ENCODE data around the gene FZD10. TPM values are rescaled to one million over a fixed set of nuclear protein-coding genes. Genes with fewer than 3 reads are reported as not detected.

Gene FZD10
- total RNA-seq, 1 donor from 2014 or later: 0.40 TPM

GRCh38 chr12:130122356-130122755 lies 39.9 kb upstream of the FZD10 start:
- H3K27ac Mint-ChIP-seq (ENCODE audit: unreplicated experiment): no peak overlapping the region
- H3K36me3 Mint-ChIP-seq (ENCODE audit: low read depth): no peaks in the 10 kb centered on the region
- H3K27me3 Mint-ChIP-seq (ENCODE audit: low read depth): peaks cover 3% of the 10 kb centered on the region
- no peak for DNase-seq (ENCODE audit: low spot score)
- TF ChIP-seq CTCF (IDR thresholded peaks at IDR 0.05): no peak
- peaks cover 12% of the 10 kb centered on the region for H3K4me1 Mint-ChIP-seq (ENCODE audit: low read depth)
- H3K4me3 Mint-ChIP-seq (ENCODE audit: unreplicated experiment): no peak overlapping the region
- no peaks in the 10 kb centered on the region for H3K9me3 Mint-ChIP-seq (ENCODE audit: low read depth)

DNA sequence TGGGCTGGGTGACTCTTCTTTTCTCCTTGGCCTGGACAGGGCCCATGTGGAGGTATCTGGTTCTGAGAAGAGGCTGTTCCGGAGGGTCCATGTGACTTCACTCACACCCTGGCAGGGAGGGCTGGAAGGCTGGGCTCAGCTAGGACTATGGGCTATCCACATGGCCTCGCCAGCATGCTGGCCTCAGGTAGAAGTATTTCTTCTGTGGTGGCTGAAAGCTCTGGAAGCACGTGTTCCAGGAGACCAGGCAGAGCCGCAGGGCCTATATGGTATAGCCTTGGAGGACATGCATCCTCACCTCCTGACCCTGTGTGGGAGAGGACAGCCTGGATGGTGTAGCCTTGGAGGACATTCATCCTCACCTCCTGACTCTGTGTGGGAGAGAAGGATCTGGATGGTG lies 38.2 kb upstream of the FZD10 start:
- no peaks in the 10 kb centered on the region for H3K36me3 Mint-ChIP-seq (ENCODE audit: low read depth)
- H3K27me3 Mint-ChIP-seq (ENCODE audit: low read depth): peaks cover 3% of the 10 kb centered on the region
- TF ChIP-seq CTCF (IDR thresholded peaks at IDR 0.05): no peak
- no peaks in the 10 kb centered on the region for H3K9me3 Mint-ChIP-seq (ENCODE audit: low read depth)
- peaks cover 27% of the 10 kb centered on the region for H3K4me1 Mint-ChIP-seq (ENCODE audit: low read depth)
- H3K4me3 Mint-ChIP-seq (ENCODE audit: unreplicated experiment): no peak overlapping the region
- DNase-seq (ENCODE audit: low spot score): no peak
- no peak overlapping the region for H3K27ac Mint-ChIP-seq (ENCODE audit: unreplicated experiment)

GRCh38 chr12:130124605-130125244 lies 37.5 kb upstream of the FZD10 start:
- Mint-ChIP-seq H3K4me3 (ENCODE audit: unreplicated experiment) (no peak overlapping the region), H3K27me3 (ENCODE audit: low read depth) (peaks cover 3% of the 10 kb centered on the region), H3K36me3 (ENCODE audit: low read depth) (no peaks in the 10 kb centered on the region), H3K4me1 (ENCODE audit: low read depth) (peaks cover 27% of the 10 kb centered on the region), H3K9me3 (ENCODE audit: low read depth) (no peaks in the 10 kb centered on the region), H3K27ac (ENCODE audit: unreplicated experiment) (no peak overlapping the region)
- no peak for DNase-seq (ENCODE audit: low spot score)
- TF ChIP-seq CTCF (IDR thresholded peaks at IDR 0.05): no peak

- Mint-ChIP-seq H3K4me3 (ENCODE audit: unreplicated experiment) (no peak overlapping the region), H3K27me3 (ENCODE audit: low read depth) (peaks cover 5% of the 10 kb centered on the region), H3K27ac (ENCODE audit: unreplicated experiment) (no peak overlapping the region), H3K36me3 (ENCODE audit: low read depth) (no peaks in the 10 kb centered on the region), H3K4me1 (ENCODE audit: low read depth) (peaks cover 23% of the 10 kb centered on the region), H3K9me3 (ENCODE audit: low read depth) (no peaks in the 10 kb centered on the region)
- no peak for TF ChIP-seq CTCF (IDR thresholded peaks at IDR 0.05)
- DNase-seq (ENCODE audit: low spot score): no peak
Observed at GRCh38 chr12:130126023-130126432, 36.2 kb upstream of the FZD10 start.

GRCh38 chr12:130127532-130127911 lies 34.7 kb upstream of the FZD10 start:
- Mint-ChIP-seq H3K36me3 (ENCODE audit: low read depth) (no peaks in the 10 kb centered on the region), H3K4me1 (ENCODE audit: low read depth) (peaks cover 16% of the 10 kb centered on the region), H3K27me3 (ENCODE audit: low read depth) (peaks cover 8% of the 10 kb centered on the region), H3K27ac (ENCODE audit: unreplicated experiment) (peak overlapping the region; percentile 82), H3K4me3 (ENCODE audit: unreplicated experiment) (no peak overlapping the region), H3K9me3 (ENCODE audit: low read depth) (no peaks in the 10 kb centered on the region)
- no peak for DNase-seq (ENCODE audit: low spot score)
- no peak for TF ChIP-seq CTCF (IDR thresholded peaks at IDR 0.05)

All from chondrocyte (in vitro differentiated cells).